ENCODE measurements around the gene AEBP1. TPM values are rescaled to one million over a fixed set of nuclear protein-coding genes. Genes with fewer than 3 reads are reported as not detected.

AEBP1 gene
- total RNA-seq, 1 experiment from 2014 or later, result 0.54 TPM

DNA sequence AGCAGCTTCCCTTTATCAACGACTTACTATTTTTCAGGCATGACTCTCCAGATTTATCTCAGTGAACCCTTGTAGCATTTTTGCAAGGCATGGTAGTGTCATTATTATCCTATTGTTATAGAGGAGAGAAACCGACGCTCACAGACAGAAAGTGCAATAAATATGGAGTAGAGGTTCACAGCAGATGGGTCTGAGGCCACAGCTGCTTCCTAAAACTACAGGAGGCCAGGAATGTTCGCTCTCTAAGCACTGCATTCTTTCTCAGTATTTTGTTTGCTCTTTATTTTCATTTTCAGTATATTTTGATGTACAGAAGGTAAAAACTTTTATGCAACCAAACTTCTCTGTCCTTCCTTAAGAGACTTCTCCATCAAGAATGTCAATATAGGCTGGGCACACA is 4.5 kb upstream of the AEBP1 start:
- TF ChIP-seq, protein P1, sequence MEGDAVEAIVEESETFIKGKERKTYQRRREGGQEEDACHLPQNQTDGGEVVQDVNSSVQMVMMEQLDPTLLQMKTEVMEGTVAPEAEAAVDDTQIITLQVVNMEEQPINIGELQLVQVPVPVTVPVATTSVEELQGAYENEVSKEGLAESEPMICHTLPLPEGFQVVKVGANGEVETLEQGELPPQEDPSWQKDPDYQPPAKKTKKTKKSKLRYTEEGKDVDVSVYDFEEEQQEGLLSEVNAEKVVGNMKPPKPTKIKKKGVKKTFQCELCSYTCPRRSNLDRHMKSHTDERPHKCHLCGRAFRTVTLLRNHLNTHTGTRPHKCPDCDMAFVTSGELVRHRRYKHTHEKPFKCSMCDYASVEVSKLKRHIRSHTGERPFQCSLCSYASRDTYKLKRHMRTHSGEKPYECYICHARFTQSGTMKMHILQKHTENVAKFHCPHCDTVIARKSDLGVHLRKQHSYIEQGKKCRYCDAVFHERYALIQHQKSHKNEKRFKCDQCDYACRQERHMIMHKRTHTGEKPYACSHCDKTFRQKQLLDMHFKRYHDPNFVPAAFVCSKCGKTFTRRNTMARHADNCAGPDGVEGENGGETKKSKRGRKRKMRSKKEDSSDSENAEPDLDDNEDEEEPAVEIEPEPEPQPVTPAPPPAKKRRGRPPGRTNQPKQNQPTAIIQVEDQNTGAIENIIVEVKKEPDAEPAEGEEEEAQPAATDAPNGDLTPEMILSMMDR (IDR thresholded peaks at IDR 0.05; ENCODE audit: insufficient read depth in 1 of 2, low read depth in 1 of 2, low read length in 1 of 2, severe bottlenecking in 1 of 2, unreplicated experiment in 1 of 2), result no peak
- Histone ChIP-seq H3K9me3 (no peaks in the 10 kb centered on the region), H3K4me3 (ENCODE audit: low read depth, low read length) (no peak overlapping the region), H3K4me1 (no peaks in the 10 kb centered on the region; the same call in 1 of the 2 replicates), H3K36me3 (ENCODE audit: control insufficient read depth, insufficient read depth, low read length) (no peaks in the 10 kb centered on the region), H3K27me3 (replicated peaks; ENCODE audit: control insufficient read depth, insufficient read depth, low read length) (no peaks in the 10 kb centered on the region)
- H3K27ac Mint-ChIP-seq (ENCODE audit: unreplicated experiment), result no peak overlapping the region
- CTCF ChIA-PET, result no interaction called here
- no peaks in the 10 kb centered on the region for H3K36me3 Mint-ChIP-seq (ENCODE audit: insufficient read depth, unreplicated experiment)
- DNase-seq, result no peak
- no peak overlapping the region for H3K4me3 Mint-ChIP-seq (ENCODE audit: unreplicated experiment)
- no peaks in the 10 kb centered on the region for H3K27me3 Mint-ChIP-seq (ENCODE audit: insufficient read depth, unreplicated experiment)
- H3K9me3 Mint-ChIP-seq (ENCODE audit: unreplicated experiment), result no peaks in the 10 kb centered on the region
- POLR2A ChIA-PET, result no interaction called here
- BruUV-seq (replicated peaks), result no TSS peak
- peaks cover 5% of the 10 kb centered on the region for H3K4me1 Mint-ChIP-seq (ENCODE audit: low read depth, unreplicated experiment)
- intact Hi-C loops (cut with micrococcal nuclease; ENCODE audit: unreplicated experiment), result no loop called here

DNA sequence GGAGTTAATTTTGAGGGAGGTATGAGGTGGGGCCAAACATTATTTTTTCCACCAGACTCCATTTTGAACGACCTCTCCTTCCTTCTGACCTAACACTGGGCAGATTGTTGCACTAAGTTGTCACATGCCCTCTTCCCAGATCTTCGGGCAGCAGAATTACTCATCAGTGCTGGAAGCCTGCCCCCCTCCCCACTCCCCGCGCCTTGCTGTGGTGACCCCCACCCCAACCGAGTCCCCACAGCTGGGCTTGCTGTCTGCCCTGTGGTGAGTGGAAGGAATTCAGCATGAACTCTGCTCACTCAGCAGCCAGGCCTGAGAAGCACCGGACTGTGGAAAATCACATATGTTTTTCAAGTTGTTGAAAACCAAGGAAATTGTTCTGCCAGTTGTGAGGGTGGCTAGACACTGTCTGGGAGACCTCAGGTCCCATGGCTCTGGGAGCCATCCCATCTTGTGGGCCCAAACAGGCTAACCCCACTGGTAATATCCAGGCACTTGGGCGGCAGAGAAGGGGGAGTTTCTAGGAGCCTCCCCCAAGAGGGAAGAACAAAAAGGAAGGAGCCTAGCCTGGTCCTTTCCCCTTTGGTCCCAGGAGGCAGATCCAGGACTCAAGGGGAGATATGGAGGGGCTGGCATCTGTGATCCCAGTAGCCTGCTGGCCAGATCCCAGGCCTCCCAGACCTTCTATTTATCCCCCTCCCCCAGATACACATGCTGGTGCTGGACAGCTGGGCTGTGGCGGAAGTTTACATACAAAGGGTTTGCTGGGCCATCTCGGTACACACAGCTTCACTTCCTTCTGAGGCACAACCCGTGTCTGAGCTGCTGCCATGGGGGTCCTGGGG is 3.5 kb upstream of the AEBP1 start:
- no TSS peak for BruUV-seq (replicated peaks)
- H3K4me1 Mint-ChIP-seq (ENCODE audit: low read depth, unreplicated experiment), result no peaks in the 10 kb centered on the region
- POLR2A ChIA-PET, result no interaction called here
- no peaks in the 10 kb centered on the region for H3K27me3 Mint-ChIP-seq (ENCODE audit: insufficient read depth, unreplicated experiment)
- no peak overlapping the region for H3K4me3 ChIP-seq (ENCODE audit: low read depth, low read length)
- H3K9me3 Mint-ChIP-seq (ENCODE audit: unreplicated experiment), result no peaks in the 10 kb centered on the region
- CTCF ChIA-PET, result no interaction called here
- no peaks in the 10 kb centered on the region; the same call in 1 of the 2 replicates for H3K4me1 ChIP-seq
- H3K4me3 Mint-ChIP-seq (ENCODE audit: unreplicated experiment), result no peak overlapping the region
- no peaks in the 10 kb centered on the region for H3K9me3 ChIP-seq
- no peak overlapping the region for H3K27ac Mint-ChIP-seq (ENCODE audit: unreplicated experiment)
- H3K36me3 Mint-ChIP-seq (ENCODE audit: insufficient read depth, unreplicated experiment), result no peaks in the 10 kb centered on the region
- intact Hi-C loops (cut with micrococcal nuclease; ENCODE audit: unreplicated experiment), result no loop called here
- no peak for DNase-seq
- TF ChIP-seq, protein P1 (IDR thresholded peaks at IDR 0.05; ENCODE audit: insufficient read depth in 1 of 2, low read depth in 1 of 2, low read length in 1 of 2, severe bottlenecking in 1 of 2, unreplicated experiment in 1 of 2), result no peak
- no peaks in the 10 kb centered on the region for H3K36me3 ChIP-seq (ENCODE audit: control insufficient read depth, insufficient read depth, low read length)
- no peaks in the 10 kb centered on the region; the same call in 1 of the 2 replicates for H3K27me3 ChIP-seq (replicated peaks; ENCODE audit: control insufficient read depth, insufficient read depth, low read length)

GRCh38 chr7:44101303-44101965 is 2.7 kb upstream of the AEBP1 start:
- TF ChIP-seq, protein P1 (IDR thresholded peaks at IDR 0.05; ENCODE audit: insufficient read depth in 1 of 2, low read depth in 1 of 2, low read length in 1 of 2, severe bottlenecking in 1 of 2, unreplicated experiment in 1 of 2), result no peak
- H3K4me1 ChIP-seq, result no peaks in the 10 kb centered on the region; the same call in 1 of the 2 replicates
- DNase-seq, result no peak

More at GRCh38 chr7:44101303-44101965, 2.7 kb upstream of the AEBP1 start:
- Mint-ChIP-seq H3K9me3 (ENCODE audit: unreplicated experiment) (no peaks in the 10 kb centered on the region), H3K27me3 (ENCODE audit: insufficient read depth, unreplicated experiment) (no peaks in the 10 kb centered on the region), H3K36me3 (ENCODE audit: insufficient read depth, unreplicated experiment) (no peaks in the 10 kb centered on the region), H3K4me3 (ENCODE audit: unreplicated experiment) (no peak overlapping the region), H3K27ac (ENCODE audit: unreplicated experiment) (no peak overlapping the region), H3K4me1 (ENCODE audit: low read depth, unreplicated experiment) (no peaks in the 10 kb centered on the region)
- Histone ChIP-seq H3K9me3 (no peaks in the 10 kb centered on the region), H3K4me3 (ENCODE audit: low read depth, low read length) (no peak overlapping the region), H3K27me3 (replicated peaks; ENCODE audit: control insufficient read depth, insufficient read depth, low read length) (no peaks in the 10 kb centered on the region; the same call in 1 of the 2 replicates), H3K36me3 (ENCODE audit: control insufficient read depth, insufficient read depth, low read length) (no peaks in the 10 kb centered on the region)
- ChIA-PET POLR2A (no interaction called here), CTCF (interaction anchor here (0.6 kb wide), 1 partner anchor 271 kb away, joined by 3 read pairs; no protein-coding TSS in a partner anchor)
- intact Hi-C loops (cut with micrococcal nuclease; ENCODE audit: unreplicated experiment), result no loop called here
- no TSS peak for BruUV-seq (replicated peaks)

Measured in Caco-2 (cell line).